ENCODE measurements around the gene PRRT3. TPM values are rescaled to one million over a fixed set of nuclear protein-coding genes. Genes with fewer than 3 reads are reported as not detected.
"Not testable (repeated sequence)": the region's sequence is repeated elsewhere in the genome, so short reads cannot be mapped to it uniquely, and the experiment has no call there.

PRRT3 gene
- total and polyA plus RNA-seq, 2 donors (not counting 3 experiments of a cell fraction or from before 2014, with no cell fraction given), result 1.5 TPM

- DNase-seq (ENCODE audit: low read depth, low spot score) (peak; percentile 59), FAIRE-seq (peak; percentile 91)
- POLR2A ChIA-PET, result interaction anchor here (0.7 kb wide), 1 partner anchor 10 kb away, joined by 7 read pairs; no protein-coding TSS in a partner anchor
- no peak overlapping the region for H3K4me3 ChIP-seq (replicated peaks in 1 of 3; ENCODE audit: insufficient read depth in 1 of 3, low read depth in 1 of 3, low read length in 3 of 3)
- no peak overlapping the region for H2AFZ ChIP-seq (ENCODE audit: low read depth, low read length)
- no peaks in the 10 kb centered on the region for H3K9me1 ChIP-seq (replicated peaks; ENCODE audit: control insufficient read depth, extremely low read depth, insufficient read depth, low read length)
- peak overlapping the region; percentile 4 for H3K27ac ChIP-seq (ENCODE audit: insufficient read depth, low read depth, low read length)
- H3K4me1 ChIP-seq (ENCODE audit: control insufficient read depth, extremely low read depth, insufficient read depth, low read length), result peaks cover 38% of the 10 kb centered on the region
- dilution Hi-C loops (cut with MboI; ENCODE audit: extremely low pct_ligation_motif_present, low sequenced_read_pairs), result no loop called here
- H3K9me3 ChIP-seq (replicated peaks; ENCODE audit: control insufficient read depth, insufficient read depth, low read length), result no peaks in the 10 kb centered on the region
- H3K36me3 ChIP-seq (ENCODE audit: control insufficient read depth in 2 of 2, extremely low read depth in 1 of 2, insufficient read depth in 2 of 2, low read length in 2 of 2), result no peaks in the 10 kb centered on the region
- intact Hi-C loops (cut with micrococcal nuclease), result loop anchor here (1.0 kb wide), 1 partner anchor 14 kb away; no protein-coding TSS in a partner anchor
- no peaks in the 10 kb centered on the region for H3K79me2 ChIP-seq (ENCODE audit: control insufficient read depth, insufficient read depth, low read length)
- CTCF ChIA-PET, result interaction anchor here (0.7 to 1.9 kb wide), 6 partner anchors 8 to 53 kb away, joined by 3 to 6 read pairs (median 4); no protein-coding TSS in a partner anchor
- no peaks in the 10 kb centered on the region for H3K27me3 ChIP-seq (ENCODE audit: control insufficient read depth in 2 of 2, insufficient read depth in 2 of 2, low read length in 2 of 2)
- no TSS peak for BruUV-seq (replicated peaks)
- TF ChIP-seq GATA2 (IDR thresholded peaks at IDR 0.05; ENCODE audit: insufficient read depth, insufficient read length, low read depth, low read length) (peak; percentile 12), POLR2AphosphoS5 (IDR thresholded peaks at IDR 0.05; ENCODE audit: insufficient read depth, low read depth, low read length) (peak; percentile 77), MAX (IDR thresholded peaks at IDR 0.05; ENCODE audit: insufficient read depth, insufficient read length) (no peak), FOS (IDR thresholded peaks at IDR 0.05; ENCODE audit: borderline replicate concordance, insufficient read depth, low read length) (peak; percentile 26)
- H3K4me2 ChIP-seq (ENCODE audit: insufficient read depth, low read length), result peak overlapping the region; percentile 22
- H3K9ac ChIP-seq (replicated peaks; ENCODE audit: extremely low read depth, insufficient read depth, low read length), result no peak overlapping the region
- no peaks in the 10 kb centered on the region for H4K20me1 ChIP-seq (replicated peaks; ENCODE audit: control insufficient read depth, extremely low read depth, insufficient read depth, low read length)
Observed at GRCh38 chr3:9901967-9902366, 50.2 kb downstream of the PRRT3 start.

GRCh38 chr3:9900965-9901415, 51.2 kb downstream of the PRRT3 start:
- CTCF ChIA-PET, result interaction anchor here (0.6 to 1.0 kb wide), 2 partner anchors 31 to 313 kb away, joined by 3 read pairs; no protein-coding TSS in a partner anchor
- H3K9me3 ChIP-seq (replicated peaks; ENCODE audit: control insufficient read depth, insufficient read depth, low read length); H3K4me2 ChIP-seq (ENCODE audit: insufficient read depth, low read length); H3K27me3 ChIP-seq (ENCODE audit: control insufficient read depth in 2 of 2, insufficient read depth in 2 of 2, low read length in 2 of 2); BruUV-seq (replicated peaks); H3K36me3 ChIP-seq (ENCODE audit: control insufficient read depth in 2 of 2, extremely low read depth in 1 of 2, insufficient read depth in 2 of 2, low read length in 2 of 2); H4K20me1 ChIP-seq (replicated peaks; ENCODE audit: control insufficient read depth, extremely low read depth, insufficient read depth, low read length); H3K27ac ChIP-seq (ENCODE audit: insufficient read depth, low read depth, low read length); H3K9ac ChIP-seq (replicated peaks; ENCODE audit: extremely low read depth, insufficient read depth, low read length); dilution Hi-C loops (cut with MboI; ENCODE audit: extremely low pct_ligation_motif_present, low sequenced_read_pairs); H3K4me3 ChIP-seq (replicated peaks in 1 of 3; ENCODE audit: insufficient read depth in 1 of 3, low read depth in 1 of 3, low read length in 3 of 3); POLR2A ChIA-PET; H3K79me2 ChIP-seq (ENCODE audit: control insufficient read depth, insufficient read depth, low read length); FAIRE-seq; H3K9me1 ChIP-seq (replicated peaks; ENCODE audit: control insufficient read depth, extremely low read depth, insufficient read depth, low read length); DNase-seq (ENCODE audit: low read depth, low spot score); intact Hi-C loops (cut with micrococcal nuclease); H2AFZ ChIP-seq (ENCODE audit: low read depth, low read length): not testable (repeated sequence)
- H3K4me1 ChIP-seq (ENCODE audit: control insufficient read depth, extremely low read depth, insufficient read depth, low read length), result peaks cover 38% of the 10 kb centered on the region
